Measurements from ENCODE around the gene ATOSA.

Gene ATOSA

GRCh38 chr15:52678468-52679231 lies 538 bp downstream of the ATOSA start:
- DNase-seq (ENCODE audit: insufficient read length, low spot score): no peak
- FAIRE-seq: peak; percentile 9
- TF ChIP-seq POLR2AphosphoS5 (IDR thresholded peaks at IDR 0.05; ENCODE audit: low read depth, low read length): no peak
- no peak; the same call in 1 of the 2 replicates for TF ChIP-seq TAF1 (IDR thresholded peaks at IDR 0.05; ENCODE audit: low read depth, low read length)
- no peak for TF ChIP-seq POU2F2 (IDR thresholded peaks at IDR 0.05; ENCODE audit: low read depth, low read length)
- no peak for TF ChIP-seq POLR2A (IDR thresholded peaks at IDR 0.05; ENCODE audit: low read depth, low read length)
- no peak for TF ChIP-seq SPI1 (IDR thresholded peaks at IDR 0.05; ENCODE audit: low read depth, low read length)
- no peak for TF ChIP-seq PAX5 (IDR thresholded peaks at IDR 0.05; ENCODE audit: insufficient read depth, low read length, severe bottlenecking)

GRCh38 chr15:52677593-52678467 lies 1.4 kb downstream of the ATOSA start:
- DNase-seq (ENCODE audit: insufficient read length, low spot score): no peak
- peak; percentile 77 for FAIRE-seq
- TF ChIP-seq TAF1 (IDR thresholded peaks at IDR 0.05; ENCODE audit: low read depth, low read length): no peak
- no peak for TF ChIP-seq SPI1 (IDR thresholded peaks at IDR 0.05; ENCODE audit: low read depth, low read length)
- no peak for TF ChIP-seq POU2F2 (IDR thresholded peaks at IDR 0.05; ENCODE audit: low read depth, low read length)
- no peak for TF ChIP-seq POLR2AphosphoS5 (IDR thresholded peaks at IDR 0.05; ENCODE audit: low read depth, low read length)
- TF ChIP-seq POLR2A (IDR thresholded peaks at IDR 0.05; ENCODE audit: low read depth, low read length): no peak
- TF ChIP-seq PAX5 (IDR thresholded peaks at IDR 0.05; ENCODE audit: insufficient read depth, low read length, severe bottlenecking): no peak

GRCh38 chr15:52674831-52675230 lies 4.4 kb downstream of the ATOSA start:
- FAIRE-seq: no peak
- TF ChIP-seq POU2F2 (IDR thresholded peaks at IDR 0.05; ENCODE audit: low read depth, low read length): no peak
- no peak for TF ChIP-seq POLR2AphosphoS5 (IDR thresholded peaks at IDR 0.05; ENCODE audit: low read depth, low read length)
- no peak for TF ChIP-seq TAF1 (IDR thresholded peaks at IDR 0.05; ENCODE audit: low read depth, low read length)
- TF ChIP-seq POLR2A (IDR thresholded peaks at IDR 0.05; ENCODE audit: low read depth, low read length): no peak
- no peak for TF ChIP-seq SPI1 (IDR thresholded peaks at IDR 0.05; ENCODE audit: low read depth, low read length)
- TF ChIP-seq PAX5 (IDR thresholded peaks at IDR 0.05; ENCODE audit: insufficient read depth, low read length, severe bottlenecking): no peak
- no peak for DNase-seq (ENCODE audit: insufficient read length, low spot score)

- DNase-seq (ENCODE audit: insufficient read length, low spot score) (no peak), FAIRE-seq (no peak)
- TF ChIP-seq POU2F2 (IDR thresholded peaks at IDR 0.05; ENCODE audit: low read depth, low read length) (no peak), SPI1 (IDR thresholded peaks at IDR 0.05; ENCODE audit: low read depth, low read length) (peak; percentile 30; the same call in 1 of the 2 replicates)
These were observed 5.5 kb downstream of the ATOSA start for GRCh38 chr15:52673734-52674133.

- no peak for DNase-seq (ENCODE audit: insufficient read length, low spot score)
- TF ChIP-seq PAX5 (IDR thresholded peaks at IDR 0.05; ENCODE audit: insufficient read depth, low read length, severe bottlenecking) (no peak), POLR2A (IDR thresholded peaks at IDR 0.05; ENCODE audit: low read depth, low read length) (no peak), SPI1 (IDR thresholded peaks at IDR 0.05; ENCODE audit: low read depth, low read length) (no peak), POLR2AphosphoS5 (IDR thresholded peaks at IDR 0.05; ENCODE audit: low read depth, low read length) (no peak), POU2F2 (IDR thresholded peaks at IDR 0.05; ENCODE audit: low read depth, low read length) (no peak), TAF1 (IDR thresholded peaks at IDR 0.05; ENCODE audit: low read depth, low read length) (no peak)
- no peak for FAIRE-seq
These were observed 5.9 kb downstream of the ATOSA start for GRCh38 chr15:52673312-52673711.

- TF ChIP-seq POU2F2 (IDR thresholded peaks at IDR 0.05; ENCODE audit: low read depth, low read length) (no peak), TAF1 (IDR thresholded peaks at IDR 0.05; ENCODE audit: low read depth, low read length) (no peak), POLR2AphosphoS5 (IDR thresholded peaks at IDR 0.05; ENCODE audit: low read depth, low read length) (no peak), POLR2A (IDR thresholded peaks at IDR 0.05; ENCODE audit: low read depth, low read length) (no peak), SPI1 (IDR thresholded peaks at IDR 0.05; ENCODE audit: low read depth, low read length) (no peak), PAX5 (IDR thresholded peaks at IDR 0.05; ENCODE audit: insufficient read depth, low read length, severe bottlenecking) (no peak)
- FAIRE-seq (no peak), DNase-seq (ENCODE audit: insufficient read length, low spot score) (no peak)
These were observed 6.5 kb downstream of the ATOSA start for GRCh38 chr15:52672661-52673060.

- no peak for FAIRE-seq
- DNase-seq (ENCODE audit: insufficient read length, low spot score): no peak
- TF ChIP-seq POLR2AphosphoS5 (IDR thresholded peaks at IDR 0.05; ENCODE audit: low read depth, low read length) (no peak), POLR2A (IDR thresholded peaks at IDR 0.05; ENCODE audit: low read depth, low read length) (no peak), SPI1 (IDR thresholded peaks at IDR 0.05; ENCODE audit: low read depth, low read length) (no peak), TAF1 (IDR thresholded peaks at IDR 0.05; ENCODE audit: low read depth, low read length) (no peak), POU2F2 (IDR thresholded peaks at IDR 0.05; ENCODE audit: low read depth, low read length) (no peak), PAX5 (IDR thresholded peaks at IDR 0.05; ENCODE audit: insufficient read depth, low read length, severe bottlenecking) (no peak)
These were observed 9.1 kb downstream of the ATOSA start for GRCh38 chr15:52670087-52670486.

- TF ChIP-seq POU2F2 (IDR thresholded peaks at IDR 0.05; ENCODE audit: low read depth, low read length): no peak
- no peak for TF ChIP-seq PAX5 (IDR thresholded peaks at IDR 0.05; ENCODE audit: insufficient read depth, low read length, severe bottlenecking)
- TF ChIP-seq POLR2A (IDR thresholded peaks at IDR 0.05; ENCODE audit: low read depth, low read length): no peak
- no peak for TF ChIP-seq TAF1 (IDR thresholded peaks at IDR 0.05; ENCODE audit: low read depth, low read length)
- no peak for TF ChIP-seq POLR2AphosphoS5 (IDR thresholded peaks at IDR 0.05; ENCODE audit: low read depth, low read length)
- no peak for TF ChIP-seq SPI1 (IDR thresholded peaks at IDR 0.05; ENCODE audit: low read depth, low read length)
- no peak for FAIRE-seq
- no peak for DNase-seq (ENCODE audit: insufficient read length, low spot score)
These were observed 11.1 kb downstream of the ATOSA start for GRCh38 chr15:52668133-52668532.

- FAIRE-seq: peak; percentile 57
- TF ChIP-seq POLR2A (IDR thresholded peaks at IDR 0.05; ENCODE audit: low read depth, low read length): no peak
- 0 out of 2 replicates have a peak, but pooled peaks have one; percentile 29 for TF ChIP-seq POU2F2 (IDR thresholded peaks at IDR 0.05; ENCODE audit: low read depth, low read length)
- TF ChIP-seq PAX5 (IDR thresholded peaks at IDR 0.05; ENCODE audit: insufficient read depth, low read length, severe bottlenecking): no peak
- TF ChIP-seq SPI1 (IDR thresholded peaks at IDR 0.05; ENCODE audit: low read depth, low read length): no peak
- TF ChIP-seq POLR2AphosphoS5 (IDR thresholded peaks at IDR 0.05; ENCODE audit: low read depth, low read length): no peak
- TF ChIP-seq TAF1 (IDR thresholded peaks at IDR 0.05; ENCODE audit: low read depth, low read length): no peak
These were observed 11.6 kb downstream of the ATOSA start for GRCh38 chr15:52667597-52667996.

More at GRCh38 chr15:52667597-52667996, 11.6 kb downstream of the ATOSA start:
- DNase-seq (ENCODE audit: insufficient read length, low spot score): no peak
